Upper lobe of left lung (tissue), 6 donors: ENCODE measurements around the gene OXGR1. TPM values are rescaled to one million over a fixed set of nuclear protein-coding genes. Genes with fewer than 3 reads are reported as not detected.

Source experiments
- ATAC-seq, 2 donors: fragments of 200-7000 bp; cut with Tn5 transposase; one replicate each; pipeline ENCODE4 v1.9.1; 2022; ENCODE audit warnings: mild to moderate bottlenecking in 2 of 2, moderate library complexity in 2 of 2; ENCODE audit not compliant: low FRiP score in 2 of 2
- DNase-seq, 2 donors: peaks; one replicate each; pipeline ENCODE4 v3.0.0-alpha.2; 2019 to 2020
- H3K27ac ChIP-seq, 4 donors: fragments of 200-600 bp; sonication (generic); one replicate each; pipeline ENCODE4 v1.5.1; 2016 to 2019
- H3K27me3 ChIP-seq, 4 donors: fragments of 200-600 bp; sonication (generic); one replicate each; pipeline ENCODE4 v1.5.1; 2017 to 2019
- H3K36me3 ChIP-seq, 4 donors: fragments of 200-600 bp; sonication (generic); one replicate each; pipeline ENCODE4 v1.5.1; 2016 to 2019
- H3K4me1 ChIP-seq, 4 donors: fragments of 200-600 bp; sonication (generic); one replicate each; pipeline ENCODE4 v1.5.1; 2018 to 2019
- H3K4me3 ChIP-seq, 4 donors: fragments of 200-600 bp; sonication (generic); one replicate each; pipeline ENCODE4 v1.5.1; 2017 to 2019; ENCODE audit warnings: mild to moderate bottlenecking in 2 of 4, moderate library complexity in 1 of 4
- H3K9me3 ChIP-seq, 4 donors: fragments of 200-600 bp; sonication (generic); one replicate each; pipeline ENCODE4 v1.5.1; 2018 to 2019
- EP300 ChIP-seq, 4 donors: sonication (generic); formaldehyde crosslinking; IDR thresholded peaks; one replicate each; pipeline ENCODE4 v1.5.1; 2017; ENCODE audit warnings: antibody characterized with exemption in 4 of 4, control low read depth in 2 of 4
- POLR2A ChIP-seq, 4 donors: fragments of 450-650 bp; IDR thresholded peaks; one replicate each; pipeline ENCODE4 v1.5.1; 2016 to 2017; ENCODE audit warnings: antibody characterized with exemption in 4 of 4, mild to moderate bottlenecking in 2 of 4
- POLR2AphosphoS5 ChIP-seq, 2 donors: sonication (generic); formaldehyde crosslinking; IDR thresholded peaks; one replicate each; pipeline ENCODE4 v1.5.1; 2017; ENCODE audit warnings: antibody characterized with exemption in 2 of 2
- WGBS, 2 donors: methylation state at CpG; one replicate each; pipeline ENCODE4 v1.1.5; 2017 to 2018; 5-methylcytosine and 5-hydroxymethylcytosine counted together
- total RNA-seq, 6 donors: library from RNA; depleted of rRNA in 4 of 6; stranded (reverse); fragments of >200 nt in 4 of 6; gene quantifications; one replicate each; pipeline versions ENCODE4 v1.1.0 to v1.2.1, GENCODE V29; 2016 to 2021
- TF ChIP-seq, protein P1 (sequence below), 6 experiments: fragments of 450-650 bp in 4 of 6; fragments of 200-600 bp in 2 of 6; sonication (generic) in 2 of 6; IDR thresholded peaks; one replicate each; pipeline ENCODE4 v1.5.1; 2016 to 2019; ENCODE audit warnings: antibody characterized with exemption in 6 of 6
- donor health status: DM: no; HTN: no; CAD: no; lungs with moderate emphysema.
- donor health status: DM: no; HTN: yes; CAD: no; lungs with severe emphysema.

The OXGR1 gene
- total RNA-seq, 6 donors from 2014 or later, result 0.15 to 1.2 (median 0.54) TPM; not detected in 1

DNA sequence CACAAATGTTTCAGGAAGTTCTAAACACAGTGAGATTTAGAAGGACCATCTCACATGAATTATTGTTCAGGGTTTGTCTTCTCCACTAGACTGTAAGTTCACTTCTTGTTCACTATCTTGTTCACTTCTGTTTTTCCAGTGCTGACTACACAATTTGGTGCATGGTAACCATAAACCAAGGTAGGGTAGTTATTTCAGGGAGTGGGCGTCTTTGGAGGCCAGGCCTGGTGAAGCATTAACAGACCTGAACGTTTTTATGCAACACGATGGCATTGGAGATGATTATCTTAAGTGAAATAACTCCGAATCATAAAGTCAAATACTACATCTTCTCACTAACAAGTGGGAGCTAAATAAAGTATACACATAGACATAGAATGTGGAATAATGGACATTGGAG is 14.4 kb upstream of the OXGR1 start:
- Histone ChIP-seq H3K4me3 (no peak overlapping the region), H3K27me3 (no peaks in the 10 kb centered on the region), H3K27ac (no peak overlapping the region), H3K36me3 (no peaks in the 10 kb centered on the region), H3K9me3 (no peaks in the 10 kb centered on the region), H3K4me1 (peaks cover 0 to 6% (median 0%) of the 10 kb centered on the region in 4 donors)
- 57 to 74% methylated on average over 4 of the region's 4 CpGs for WGBS, 2 donors
- ATAC-seq, result no peak
- DNase-seq, result no peak
- TF ChIP-seq, protein P1, sequence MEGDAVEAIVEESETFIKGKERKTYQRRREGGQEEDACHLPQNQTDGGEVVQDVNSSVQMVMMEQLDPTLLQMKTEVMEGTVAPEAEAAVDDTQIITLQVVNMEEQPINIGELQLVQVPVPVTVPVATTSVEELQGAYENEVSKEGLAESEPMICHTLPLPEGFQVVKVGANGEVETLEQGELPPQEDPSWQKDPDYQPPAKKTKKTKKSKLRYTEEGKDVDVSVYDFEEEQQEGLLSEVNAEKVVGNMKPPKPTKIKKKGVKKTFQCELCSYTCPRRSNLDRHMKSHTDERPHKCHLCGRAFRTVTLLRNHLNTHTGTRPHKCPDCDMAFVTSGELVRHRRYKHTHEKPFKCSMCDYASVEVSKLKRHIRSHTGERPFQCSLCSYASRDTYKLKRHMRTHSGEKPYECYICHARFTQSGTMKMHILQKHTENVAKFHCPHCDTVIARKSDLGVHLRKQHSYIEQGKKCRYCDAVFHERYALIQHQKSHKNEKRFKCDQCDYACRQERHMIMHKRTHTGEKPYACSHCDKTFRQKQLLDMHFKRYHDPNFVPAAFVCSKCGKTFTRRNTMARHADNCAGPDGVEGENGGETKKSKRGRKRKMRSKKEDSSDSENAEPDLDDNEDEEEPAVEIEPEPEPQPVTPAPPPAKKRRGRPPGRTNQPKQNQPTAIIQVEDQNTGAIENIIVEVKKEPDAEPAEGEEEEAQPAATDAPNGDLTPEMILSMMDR (IDR thresholded peaks at IDR 0.05), result no peak

DNA sequence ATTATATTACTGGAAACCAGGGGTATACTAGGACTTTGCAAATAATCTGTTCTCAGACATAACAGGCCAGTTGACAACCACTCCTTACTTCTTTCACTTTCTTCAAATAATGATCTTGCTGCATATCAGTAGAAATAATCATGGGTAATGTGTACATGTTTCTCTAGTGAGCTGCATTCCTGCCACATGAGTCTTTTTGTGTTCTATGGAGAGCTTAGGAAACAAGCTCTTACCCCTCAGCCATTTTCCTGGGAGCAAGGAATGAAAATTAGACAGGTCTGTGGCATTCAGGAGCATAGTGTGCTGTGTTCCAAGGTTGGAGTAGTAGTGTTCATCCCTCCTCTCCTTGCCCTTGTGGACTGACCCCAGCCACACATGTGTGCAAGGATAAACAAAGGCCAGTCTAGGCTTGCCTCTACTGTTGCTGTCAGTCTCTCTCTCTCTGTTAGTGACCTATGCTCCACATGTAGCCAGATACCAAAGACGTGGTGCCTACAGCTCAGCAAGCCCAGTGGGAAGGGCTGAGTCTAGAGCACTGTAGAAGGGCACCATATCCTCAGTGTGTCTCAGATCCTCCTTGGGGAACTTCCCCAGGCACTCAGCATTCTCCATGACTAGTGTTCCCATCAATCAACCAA is 11.5 kb upstream of the OXGR1 start:
- WGBS, 2 donors, result 50 to 84% methylated on average over 1 of the region's 1 CpG
- ATAC-seq (no peak), DNase-seq (no peak)
- Histone ChIP-seq H3K9me3 (no peaks in the 10 kb centered on the region), H3K36me3 (no peaks in the 10 kb centered on the region), H3K27ac (no peak overlapping the region), H3K4me1 (peaks cover 0 to 6% (median 0%) of the 10 kb centered on the region in 4 donors), H3K4me3 (no peak overlapping the region), H3K27me3 (no peaks in the 10 kb centered on the region)
- TF ChIP-seq POLR2AphosphoS5 (IDR thresholded peaks at IDR 0.05) (no peak), EP300 (IDR thresholded peaks at IDR 0.05) (no peak), POLR2A (IDR thresholded peaks at IDR 0.05) (no peak)
- TF ChIP-seq, protein P1 (IDR thresholded peaks at IDR 0.05), result no peak

DNA sequence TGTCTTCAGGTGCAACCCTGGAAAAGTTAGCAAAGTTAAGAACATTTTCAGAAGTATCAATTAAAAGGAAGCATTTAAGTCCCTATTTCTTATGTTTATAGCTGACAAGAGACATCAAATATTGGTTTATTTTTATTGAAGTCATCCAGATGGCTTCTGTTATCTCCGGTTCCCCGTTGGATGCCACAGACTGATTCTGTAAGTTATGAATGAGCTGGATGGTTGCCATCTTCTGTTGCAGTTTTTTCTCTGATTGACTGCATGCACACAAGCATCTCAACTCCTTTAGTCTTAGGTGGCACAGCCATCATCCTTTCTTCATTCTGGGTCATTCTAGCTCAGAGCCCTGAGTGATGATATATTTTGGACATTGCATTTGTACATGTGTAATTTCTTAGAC is 10.6 kb upstream of the OXGR1 start:
- WGBS, 2 donors, result 48 to 59% methylated on average over 2 of the region's 2 CpGs
- no peaks in the 10 kb centered on the region for H3K27me3 ChIP-seq
- H3K4me1 ChIP-seq, result peaks cover 0 to 6% (median 0%) of the 10 kb centered on the region in 4 donors
- DNase-seq, result no peak
- no peak overlapping the region for H3K27ac ChIP-seq
- no peaks in the 10 kb centered on the region for H3K36me3 ChIP-seq
- no peaks in the 10 kb centered on the region for H3K9me3 ChIP-seq
- ATAC-seq, result no peak
- H3K4me3 ChIP-seq, result no peak overlapping the region
- TF ChIP-seq, protein P1 (IDR thresholded peaks at IDR 0.05), result no peak
- no peak for TF ChIP-seq EP300 (IDR thresholded peaks at IDR 0.05)
- no peak for TF ChIP-seq POLR2A (IDR thresholded peaks at IDR 0.05)
- no peak for TF ChIP-seq POLR2AphosphoS5 (IDR thresholded peaks at IDR 0.05)

DNA sequence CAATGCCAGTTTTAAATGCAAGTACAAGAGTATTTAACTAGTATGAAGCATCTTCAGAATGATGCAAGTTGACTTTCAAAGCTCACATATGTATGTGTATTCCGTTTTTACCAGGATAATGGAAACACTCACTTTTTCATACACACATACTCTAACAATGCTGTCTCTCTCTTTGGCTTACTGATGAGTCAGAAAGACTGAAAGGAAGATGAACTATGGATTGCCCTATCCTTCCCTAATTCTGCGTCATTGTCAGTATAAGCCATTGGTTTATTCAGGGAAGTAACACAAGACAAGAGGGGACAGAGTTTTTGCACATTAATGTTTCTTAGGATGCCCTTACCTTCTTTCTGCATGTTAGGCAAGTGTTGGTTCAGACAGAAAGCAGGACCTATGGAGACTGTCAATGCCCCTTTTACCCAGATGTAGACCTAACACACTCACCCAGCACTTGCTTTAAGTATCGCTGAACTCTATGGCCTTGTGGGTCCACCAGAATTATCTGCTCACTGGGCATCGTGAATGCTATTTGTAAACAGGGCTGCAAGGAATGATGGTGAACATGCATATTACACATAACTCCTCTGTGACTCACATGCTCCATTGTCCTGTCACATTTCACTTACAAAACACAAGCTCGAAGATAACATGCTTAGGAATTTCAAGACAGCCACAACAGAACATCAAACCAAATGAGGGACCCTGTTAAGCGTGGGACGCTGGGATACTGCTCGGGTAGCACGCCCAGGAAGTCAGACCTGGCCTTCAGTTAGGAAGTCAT is 10.0 kb upstream of the OXGR1 start:
- no peak for DNase-seq
- Histone ChIP-seq H3K4me1 (peaks cover 0 to 6% (median 0%) of the 10 kb centered on the region in 4 donors), H3K36me3 (no peaks in the 10 kb centered on the region), H3K27me3 (no peaks in the 10 kb centered on the region), H3K9me3 (no peaks in the 10 kb centered on the region), H3K4me3 (no peak overlapping the region), H3K27ac (no peak overlapping the region)
- TF ChIP-seq POLR2A (IDR thresholded peaks at IDR 0.05), result no peak
- TF ChIP-seq EP300 (IDR thresholded peaks at IDR 0.05), result no peak
- TF ChIP-seq POLR2AphosphoS5 (IDR thresholded peaks at IDR 0.05), result no peak
- TF ChIP-seq, protein P1 (IDR thresholded peaks at IDR 0.05), result no peak
- peak in 1 of 2 donors; percentile 69 for ATAC-seq
- WGBS, 2 donors, result 78 to 83% methylated on average over 9 of the region's 9 CpGs
